Measurements from ENCODE around the gene AHCYL2. TPM values are rescaled to one million over a fixed set of nuclear protein-coding genes. Genes with fewer than 3 reads are reported as not detected.

Gene AHCYL2
- total and polyA plus RNA-seq, 2 of the 8 experiments (the other 6 are each of a cell fraction or from before 2014, with no cell fraction given) = 20.7 to 25.4 TPM

GRCh38 chr7:129376778-129377700, 152.2 kb downstream of the AHCYL2 start:
- POLR2A ChIA-PET (ENCODE audit: partially characterized antibody) = interaction anchor here (0.5 to 1.1 kb wide), 3 partner anchors 42 to 76 kb away, joined by 3 read pairs; partner anchors contain the start of gene STRIP2
- peaks cover 6 to 17% (median 9%) of the 10 kb centered on the region in 4 experiments; a peak in 5 of 7 replicates for H3K4me1 ChIP-seq (replicated peaks in 1 of 4; ENCODE audit: control insufficient read depth in 3 of 4, insufficient read depth in 4 of 4, low read length in 3 of 4)

More at GRCh38 chr7:129376778-129377700, 152.2 kb downstream of the AHCYL2 start:
- H4K8ac ChIP-seq (ENCODE audit: extremely low read depth, insufficient read depth, low read length) = no peak overlapping the region
- H4K5ac ChIP-seq (ENCODE audit: insufficient read length, low read depth, low read length) = no peak overlapping the region
- FAIRE-seq = no peak
- no peak overlapping the region for H3K9ac ChIP-seq (replicated peaks in 1 of 4; ENCODE audit: extremely low read depth in 1 of 4, low read depth in 3 of 4, low read length in 3 of 4)
- H3K18ac ChIP-seq (ENCODE audit: extremely low read depth, low read length) = no peak overlapping the region; the same call in 1 of the 2 replicates
- H4K91ac ChIP-seq (replicated peaks; ENCODE audit: insufficient read length, low read length) = peak overlapping the region; percentile 45
- no peaks in the 10 kb centered on the region for H3K9me3 ChIP-seq (ENCODE audit: insufficient read depth in 2 of 2, low read depth in 1 of 2, low read length in 1 of 2)
- H3K23me2 ChIP-seq (ENCODE audit: low read depth, low read length) = peaks cover 4% of the 10 kb centered on the region; the same call in 1 of the 2 replicates
- no peaks in the 10 kb centered on the region for H3K27me3 ChIP-seq (replicated peaks in 1 of 4; ENCODE audit: control insufficient read depth in 3 of 4, extremely low read depth in 1 of 4, insufficient read depth in 3 of 4, low read length in 3 of 4)
- no peak overlapping the region for H3K4ac ChIP-seq (replicated peaks; ENCODE audit: insufficient read length, low read depth, low read length)
- no peak for TF ChIP-seq SP1 (IDR thresholded peaks at IDR 0.05; ENCODE audit: low read depth, low read length)
- TF ChIP-seq EP300 (IDR thresholded peaks at IDR 0.05; ENCODE audit: borderline replicate concordance in 1 of 2, low read depth in 2 of 2, low read length in 2 of 2) = no peak
- no peak for TF ChIP-seq FOSL1 (IDR thresholded peaks at IDR 0.05; ENCODE audit: insufficient read depth, low read depth, low read length)
- no peak for TF ChIP-seq POU5F1 (IDR thresholded peaks at IDR 0.05; ENCODE audit: low read depth, low read length)
- no peak for TF ChIP-seq SP4 (IDR thresholded peaks at IDR 0.05; ENCODE audit: low read length)
- no peak for TF ChIP-seq SUZ12 (IDR thresholded peaks at IDR 0.05; ENCODE audit: low read length)
- no peak for TF ChIP-seq SRF (IDR thresholded peaks at IDR 0.05; ENCODE audit: low read depth, low read length)
- TF ChIP-seq YY1 (IDR thresholded peaks at IDR 0.05; ENCODE audit: low read depth, low read length) = no peak
- TF ChIP-seq GTF2F1 (IDR thresholded peaks at IDR 0.05; ENCODE audit: borderline replicate concordance, low read depth, low read length) = no peak
- H3K4me2 ChIP-seq (ENCODE audit: insufficient read depth in 1 of 2, low read depth in 2 of 2, low read length in 2 of 2) = no peak overlapping the region
- no peak overlapping the region; the same call in 1 of the 2 replicates for H2AK5ac ChIP-seq (ENCODE audit: low read depth, low read length)
- H2BK120ac ChIP-seq (replicated peaks; ENCODE audit: low read depth, low read length) = no peak overlapping the region
- H3K14ac ChIP-seq (ENCODE audit: insufficient read length) = no peak overlapping the region
- no peak overlapping the region for H2BK12ac ChIP-seq (ENCODE audit: low read depth, low read length)
- DNase-seq (ENCODE audit: low read depth in 1 of 2, low spot score in 2 of 2) = no peak
- no peak overlapping the region for H2BK20ac ChIP-seq (ENCODE audit: low read length)
- WGBS, 2 experiments (ENCODE audit: extremely low coverage in 1 of 2, insufficient coverage in 1 of 2, insufficient read length in 1 of 2, insufficient replicate concordance in 2 of 2, low coverage in 1 of 2, low lambda C conversion rate in 2 of 2, missing lambda C conversion rate in 1 of 2) = 91% methylated on average over 6 of the region's 6 CpGs; no CpG with 5 or more reads in 1 of the 2 experiments
- no peaks in the 10 kb centered on the region for H4K20me1 ChIP-seq (replicated peaks in 1 of 2; ENCODE audit: control insufficient read depth in 1 of 2, insufficient read depth in 2 of 2, low read length in 2 of 2)
- H2AFZ ChIP-seq (ENCODE audit: low read length) = no peak overlapping the region
- H3K27ac ChIP-seq (ENCODE audit: low read depth, low read length) = no peak overlapping the region
- H3K79me2 ChIP-seq (ENCODE audit: control insufficient read depth in 1 of 2, insufficient read depth in 2 of 2, low read length in 2 of 2) = no peaks in the 10 kb centered on the region
- H3K23ac ChIP-seq (ENCODE audit: insufficient read length) = no peak overlapping the region
- no peak overlapping the region for H2BK5ac ChIP-seq (ENCODE audit: low read depth, low read length)
- H3K79me1 ChIP-seq (ENCODE audit: low read depth, low read length) = no peaks in the 10 kb centered on the region
- CTCF ChIA-PET (ENCODE audit: partially characterized antibody) = interaction anchor here (0.6 to 8.2 kb wide), 36 partner anchors 8 to 805 kb away, joined by 3 to 81 read pairs (median 5); partner anchors contain the start of gene STRIP2
- H3K56ac ChIP-seq (replicated peaks; ENCODE audit: insufficient read length, low read depth, low read length) = no peak overlapping the region
- H2BK15ac ChIP-seq (ENCODE audit: low read length) = no peak overlapping the region
- no peak overlapping the region for H3K4me3 ChIP-seq (ENCODE audit: extremely low read depth in 1 of 4, insufficient read depth in 2 of 4, low read depth in 3 of 4, low read length in 4 of 4)
- no peaks in the 10 kb centered on the region; a peak in 1 of 8 replicates for H3K36me3 ChIP-seq (ENCODE audit: control insufficient read depth in 2 of 4, insufficient read depth in 4 of 4, low read length in 3 of 4)
